ENCODE measurements around the gene PPP3R1.
A peak's percentile ranks its signal among the peaks of the same experiment; 100 is the strongest.

The PPP3R1 gene

DNA sequence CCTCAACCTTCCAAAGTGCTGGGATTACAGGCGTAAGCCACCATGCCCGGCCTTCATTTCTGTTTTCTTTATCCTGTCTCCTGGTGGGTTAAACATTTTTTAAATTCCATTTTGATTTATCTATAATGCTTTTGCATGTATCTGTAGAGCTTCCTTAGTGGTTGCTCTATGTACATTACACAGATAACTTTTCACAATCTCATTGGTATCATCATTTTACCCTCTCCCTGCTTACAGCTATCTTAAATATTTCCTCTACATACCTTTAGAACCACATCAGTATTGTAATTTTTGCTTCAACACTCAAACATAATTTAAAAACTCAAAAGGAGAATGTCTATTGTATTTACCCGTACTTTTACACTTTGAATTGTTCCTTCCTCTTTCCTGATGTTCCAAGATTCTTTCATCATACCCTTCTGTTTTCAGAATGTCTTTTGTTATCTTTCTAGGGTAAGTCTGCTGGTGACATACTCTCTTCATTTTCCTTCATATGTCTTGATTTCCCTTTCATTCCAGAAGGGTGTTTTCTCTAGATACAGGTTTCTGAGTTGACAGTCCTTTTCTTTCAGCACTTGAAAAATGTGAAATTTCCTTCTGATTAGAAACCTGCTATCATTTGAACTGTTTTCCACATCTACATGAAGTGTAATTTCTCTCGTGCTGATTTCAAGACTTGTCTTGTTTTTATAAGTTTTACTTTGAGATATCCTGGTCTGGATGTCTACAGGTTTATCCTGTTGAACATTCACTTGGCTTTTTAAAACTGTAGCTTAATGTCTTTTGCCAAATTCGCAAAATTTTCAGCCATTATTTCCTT lies 21.9 kb downstream of the PPP3R1 start:
- no peak for DNase-seq

DNA sequence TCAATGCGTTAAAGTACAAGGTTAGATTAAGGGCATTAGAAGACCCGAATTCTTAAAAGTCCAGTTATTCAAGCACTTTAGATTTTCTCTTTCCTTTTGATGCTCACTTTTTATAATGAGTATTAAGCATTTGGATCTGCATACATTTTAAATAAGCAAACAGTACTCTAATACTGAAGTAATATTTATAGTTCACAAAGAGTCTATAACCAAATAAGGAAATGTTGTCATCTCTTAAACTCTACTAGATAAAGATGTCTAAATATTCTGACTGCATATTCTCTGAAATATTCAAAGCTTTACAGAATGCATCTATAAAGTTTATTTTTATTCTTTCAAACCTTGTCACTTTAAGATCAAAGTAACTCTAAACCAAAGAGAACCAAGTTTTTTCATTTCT lies 25.5 kb downstream of the PPP3R1 start:
- DNase-seq = no peak

DNA sequence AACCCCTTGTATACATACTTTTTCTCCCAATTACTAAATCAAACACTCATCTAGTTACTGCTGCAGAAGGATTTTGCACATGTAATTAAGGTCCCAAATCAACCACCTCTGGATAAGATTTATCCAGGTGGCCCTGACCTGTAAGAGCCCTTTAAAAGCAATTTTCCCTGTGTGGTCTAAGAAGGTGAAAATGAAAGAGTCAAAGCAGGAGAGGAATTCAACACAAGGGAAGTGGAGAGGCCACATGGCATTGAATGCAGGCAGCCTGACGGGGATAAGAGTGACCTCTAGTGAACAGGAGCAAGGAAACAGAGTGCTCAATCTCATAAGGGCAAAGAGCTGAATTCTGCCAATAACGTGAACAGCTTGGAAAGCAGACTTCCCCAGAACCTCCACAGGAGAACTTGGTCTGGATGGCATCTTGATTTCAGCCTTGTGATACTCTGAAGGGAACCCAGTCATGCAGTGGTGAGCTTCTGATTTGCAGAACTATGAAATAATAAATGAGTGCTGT lies 27.2 kb downstream of the PPP3R1 start:
- peak; percentile 48 for DNase-seq

DNA sequence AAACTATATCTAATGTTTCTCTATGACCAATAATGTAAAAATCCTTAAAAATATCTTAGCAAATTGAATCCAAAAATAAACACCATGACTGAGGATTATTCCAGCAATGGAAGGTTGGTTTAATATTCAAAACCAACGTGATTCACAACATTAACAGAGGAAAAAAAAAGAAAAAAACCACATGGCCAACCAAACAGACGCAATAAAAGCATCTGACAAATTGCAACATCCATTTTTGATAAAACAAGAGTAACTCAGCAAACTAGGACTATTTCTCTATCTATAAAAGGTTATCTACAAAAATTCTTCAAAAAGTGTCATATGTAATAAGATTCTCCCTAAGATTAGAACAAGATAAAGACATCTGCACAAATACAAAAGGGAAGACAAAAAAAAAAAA lies 28.9 kb downstream of the PPP3R1 start:
- DNase-seq = no peak

DNA sequence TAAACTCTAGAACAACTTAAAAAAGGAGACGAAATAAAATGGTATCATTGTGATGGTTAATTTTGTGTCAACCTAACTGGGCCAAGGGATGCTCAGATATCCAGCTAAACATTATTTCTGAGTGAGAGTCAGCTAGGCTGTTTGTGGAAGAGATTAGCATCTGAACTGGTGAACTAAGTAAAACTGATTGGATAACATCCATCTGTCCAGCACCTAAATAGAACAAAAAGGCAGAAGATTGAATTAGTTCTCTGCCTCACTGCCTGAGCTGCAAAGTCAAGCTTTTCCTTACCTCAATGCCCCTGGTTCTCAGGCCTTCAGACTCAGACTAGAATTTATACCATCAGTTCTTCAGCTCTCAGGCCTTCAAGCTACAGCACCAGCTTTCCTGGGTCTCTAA lies 30.0 kb downstream of the PPP3R1 start:
- DNase-seq = no peak

DNA sequence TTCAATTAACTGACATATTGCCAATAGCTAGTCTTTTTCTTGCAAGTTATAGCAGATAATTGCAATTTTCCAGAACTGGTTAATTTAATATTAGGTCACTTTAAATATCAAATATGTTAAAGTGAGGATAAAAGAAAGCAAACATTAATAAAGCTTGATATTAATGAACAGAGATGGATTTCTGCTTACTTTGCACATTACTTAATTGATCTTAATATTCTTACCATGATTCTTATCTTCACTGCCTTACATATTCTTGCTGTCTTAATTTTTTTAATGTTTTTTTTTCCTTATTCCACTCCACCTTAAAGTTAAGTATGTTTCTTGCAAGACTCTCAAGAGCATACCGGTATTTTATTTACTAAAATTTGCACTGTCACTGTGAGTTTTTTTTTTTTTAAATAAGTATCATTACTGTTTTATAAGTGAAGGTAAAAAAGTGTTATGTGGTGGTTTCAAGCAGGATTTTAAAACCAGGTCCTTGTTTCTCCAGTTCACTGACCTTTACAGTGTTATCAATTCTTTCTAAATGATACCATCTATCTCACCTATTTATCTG lies 33.9 kb downstream of the PPP3R1 start:
- DNase-seq = no peak

DNA sequence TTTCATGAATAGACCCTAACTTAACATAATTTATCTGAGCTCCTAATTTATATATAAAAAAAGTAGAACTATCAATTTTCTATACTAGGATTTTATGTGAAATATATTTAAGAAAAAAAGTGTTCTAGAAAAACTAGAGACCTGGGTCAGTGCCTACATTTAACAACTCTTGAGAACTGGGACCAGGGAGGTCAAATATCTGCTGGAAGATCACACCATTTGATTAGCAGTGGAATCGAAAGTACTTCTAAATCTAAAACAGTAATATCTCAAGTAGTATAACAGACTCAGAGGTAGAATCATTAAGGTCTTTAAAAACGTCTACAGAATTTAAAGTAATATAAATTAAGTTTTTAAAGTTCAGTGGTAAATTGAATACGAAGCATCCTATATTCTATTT lies 34.6 kb downstream of the PPP3R1 start:
- no peak for DNase-seq

DNA sequence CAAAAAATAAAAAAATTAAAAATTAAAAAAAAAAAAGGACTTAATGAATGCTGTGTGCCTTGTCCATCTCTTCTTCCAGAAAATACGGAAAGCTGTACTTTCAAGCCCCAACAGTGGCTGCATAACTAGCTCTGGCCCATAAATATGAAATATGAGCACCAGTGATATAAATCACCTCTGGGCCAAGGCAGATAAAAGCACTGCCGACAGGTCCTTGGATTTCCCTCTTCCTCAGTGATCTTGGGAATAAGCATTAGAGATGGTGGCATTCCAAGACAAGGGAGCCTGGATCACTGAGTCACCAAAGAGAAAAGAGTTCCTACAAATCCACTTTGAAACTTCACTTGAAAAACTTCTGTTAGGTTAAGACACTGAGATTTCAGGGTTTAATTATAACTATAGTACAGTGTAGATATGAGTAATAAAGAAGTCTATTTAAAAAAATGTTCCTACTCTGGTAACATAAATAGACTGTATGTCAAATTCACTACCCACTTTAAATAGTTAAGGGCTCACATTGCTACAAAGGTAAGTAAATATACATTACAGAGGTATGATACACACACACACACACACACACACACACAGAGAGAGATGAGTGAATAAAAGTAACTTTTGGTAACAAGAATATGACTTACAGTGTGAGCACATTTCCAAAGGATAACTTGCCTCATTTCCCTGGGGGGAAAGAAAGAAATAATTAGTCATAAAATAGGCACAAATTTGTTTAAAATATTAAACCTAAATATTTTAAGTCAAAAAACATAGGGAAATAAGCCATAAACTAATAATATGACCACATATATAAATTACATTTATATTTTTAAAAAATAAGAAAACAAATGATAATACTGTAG lies 35.6 kb downstream of the PPP3R1 start:
- no peak for DNase-seq

DNA sequence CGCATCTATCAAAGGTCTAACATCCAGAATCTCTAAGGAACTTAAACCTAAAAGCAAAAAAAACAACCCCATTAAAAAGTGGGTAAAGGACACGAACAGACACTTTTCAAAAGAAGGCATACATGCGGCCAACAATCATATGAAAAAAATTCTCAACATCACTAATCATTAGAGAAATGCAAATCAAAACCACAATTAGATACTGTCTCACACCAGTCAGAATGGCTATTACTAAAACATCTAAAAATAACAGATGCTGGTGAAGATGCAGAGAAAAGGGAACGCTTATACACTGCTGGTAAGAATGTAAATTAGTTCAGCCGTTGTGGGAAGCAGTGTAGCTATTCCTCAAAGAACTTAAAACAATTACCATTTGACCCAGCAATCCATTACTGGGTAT lies 38.0 kb downstream of the PPP3R1 start:
- DNase-seq = no peak

DNA sequence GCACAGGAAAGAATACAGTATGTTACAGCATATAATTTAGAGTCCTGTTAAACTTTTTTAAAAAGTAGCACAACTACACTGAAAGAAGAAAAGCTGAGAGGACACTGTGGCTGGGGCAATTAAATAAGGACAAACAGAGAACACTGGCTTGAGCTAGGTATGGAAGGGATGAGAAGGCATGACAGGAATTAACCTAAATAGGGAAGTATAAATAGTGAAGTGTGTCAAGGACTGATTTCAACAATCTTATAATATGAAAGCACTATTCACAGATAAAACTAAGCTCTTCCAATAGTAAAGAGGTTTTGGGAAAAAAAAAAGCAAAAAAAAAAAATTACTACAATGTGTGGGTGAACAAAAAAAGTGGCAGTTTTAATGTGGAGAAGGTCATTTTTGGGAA lies 45.5 kb downstream of the PPP3R1 start:
- no peak for DNase-seq

DNA sequence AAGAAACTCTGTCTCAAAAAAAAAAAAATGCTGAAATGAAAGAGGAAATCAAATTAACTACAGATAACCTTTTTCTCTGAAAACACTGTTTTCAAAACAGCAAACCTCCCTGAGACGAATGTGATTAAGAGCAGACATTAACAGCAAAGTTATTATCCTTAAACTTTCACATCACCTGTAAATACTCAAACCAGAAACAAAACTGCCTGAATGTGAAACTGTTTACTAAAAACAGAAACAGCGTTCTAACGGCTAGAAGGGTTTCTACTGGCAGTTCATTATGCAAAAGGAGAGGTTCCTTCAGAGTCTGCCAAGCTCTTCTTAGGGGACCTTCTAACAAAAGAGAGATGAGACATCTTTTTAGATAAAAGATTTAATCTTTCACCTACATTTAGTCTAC lies 48.7 kb downstream of the PPP3R1 start:
- DNase-seq = peak; percentile 31

DNA sequence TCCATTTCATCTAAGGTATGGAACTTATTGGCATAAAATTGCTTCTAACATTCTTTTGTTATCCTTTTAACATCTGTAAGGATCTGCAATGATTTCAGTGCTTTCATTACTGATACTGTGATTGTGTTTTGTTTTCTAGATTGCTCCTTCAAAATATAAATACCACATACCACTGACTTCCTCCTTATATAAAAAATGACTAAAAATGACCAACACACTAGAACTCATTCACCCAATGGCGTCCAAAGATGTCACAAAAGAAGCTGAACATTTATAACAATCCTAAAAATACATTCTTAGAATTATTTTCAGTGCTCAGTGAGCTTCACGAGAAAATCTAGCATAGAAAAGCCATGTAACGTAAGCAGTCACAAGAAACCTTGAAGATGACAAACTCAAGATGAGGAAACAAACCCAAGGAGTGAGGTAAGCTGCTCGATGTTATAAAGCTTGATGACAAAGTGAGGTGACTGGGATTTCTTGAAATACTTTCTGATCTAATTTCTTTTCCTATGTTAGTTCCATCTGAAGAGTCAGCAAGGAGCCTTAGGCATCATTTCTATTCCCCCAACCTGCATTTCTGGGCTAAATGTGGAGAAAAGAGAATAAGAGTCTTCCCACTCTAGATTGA lies 52.1 kb downstream of the PPP3R1 start:
- no peak for DNase-seq

DNA sequence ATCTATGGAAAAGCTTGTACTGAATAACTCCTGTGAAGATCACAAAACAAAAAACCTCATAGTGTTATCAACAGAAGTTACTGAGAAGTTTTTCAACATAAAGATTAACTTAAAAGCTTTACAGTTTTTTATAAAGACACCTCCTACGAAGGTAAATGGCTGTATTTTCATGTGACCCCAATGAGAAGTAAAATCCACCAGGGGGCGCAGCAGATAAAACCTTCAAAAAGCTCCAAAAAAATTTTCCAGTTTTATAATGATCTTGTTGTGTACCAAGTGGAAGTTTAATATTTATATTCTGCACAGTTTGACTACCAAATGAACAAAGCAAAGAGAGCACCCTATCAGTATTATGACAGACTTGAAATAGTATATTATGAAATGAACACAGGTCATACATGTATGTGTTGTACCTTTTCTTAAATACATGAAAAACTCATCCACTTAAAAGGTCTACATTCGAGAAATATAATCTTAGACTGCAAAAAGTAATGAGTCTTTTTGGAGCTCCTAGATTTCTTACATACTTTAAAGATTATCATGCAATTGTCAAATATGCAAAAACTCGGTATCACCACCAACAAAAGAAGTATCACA lies 56.1 kb downstream of the PPP3R1 start:
- DNase-seq = peak; percentile 64

DNA sequence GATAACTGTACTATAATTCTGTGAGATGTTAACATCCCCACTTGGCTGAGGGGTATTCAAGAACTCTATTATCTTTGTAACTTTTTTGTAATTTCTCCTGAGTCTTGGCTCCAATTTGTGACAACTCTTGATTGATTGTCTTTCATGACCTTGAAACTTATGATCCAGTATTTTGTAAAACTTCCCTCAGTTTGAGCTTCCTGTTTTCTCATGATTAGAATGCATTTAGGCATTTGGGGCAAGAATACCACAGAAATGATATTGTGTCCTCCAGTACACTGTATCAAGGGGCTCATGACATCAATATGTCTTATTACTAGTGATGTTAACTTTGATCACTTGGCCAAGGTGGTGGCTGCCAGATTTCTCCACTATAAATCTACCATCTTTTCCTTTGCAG lies 57.2 kb downstream of the PPP3R1 start:
- no peak for DNase-seq

DNA sequence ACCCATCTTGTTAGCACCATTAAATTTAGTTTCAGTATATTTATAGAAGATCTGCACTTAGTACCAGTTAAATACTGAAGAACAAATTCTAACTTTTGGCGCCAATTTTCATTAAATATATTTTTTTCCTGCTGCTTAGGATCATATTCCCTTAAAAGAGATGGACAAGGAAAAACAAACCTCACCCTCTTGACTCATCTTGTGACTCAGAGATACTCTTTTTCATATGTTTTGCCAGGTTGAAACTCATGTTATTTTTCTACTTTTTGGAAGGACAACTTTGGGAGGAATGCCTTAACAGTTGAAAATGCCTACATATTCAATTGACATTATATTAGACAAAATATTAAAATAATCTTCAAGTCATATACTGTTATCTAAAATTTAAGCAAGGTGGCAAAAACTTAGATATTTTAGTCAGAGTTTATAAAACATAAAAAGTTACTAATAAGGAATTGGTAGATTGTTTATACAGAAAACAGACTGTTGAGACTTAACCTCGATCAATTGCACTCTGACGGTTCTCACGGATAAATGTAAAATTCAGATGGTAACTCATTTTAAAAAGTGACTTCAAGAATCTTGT lies 58.5 kb downstream of the PPP3R1 start:
- DNase-seq = no peak

DNA sequence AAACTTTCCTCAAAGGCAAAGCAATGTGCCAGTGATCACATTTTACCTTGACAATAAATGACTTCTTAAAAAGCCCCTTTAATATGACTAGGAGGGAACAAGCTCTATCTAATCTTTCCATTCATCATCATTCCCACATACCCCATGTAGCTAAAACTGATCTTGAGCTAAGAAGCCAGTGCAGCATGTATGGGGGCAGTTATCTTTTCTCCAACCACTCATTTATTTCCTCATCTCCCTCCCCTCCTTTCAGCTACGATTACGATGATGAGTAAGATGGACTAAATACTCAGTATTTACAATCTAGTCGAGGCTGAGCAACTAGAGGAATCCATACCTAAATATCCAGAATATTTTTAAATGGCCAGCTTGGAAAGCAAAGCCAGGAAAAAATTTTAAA lies 59.2 kb downstream of the PPP3R1 start:
- no peak for DNase-seq

DNA sequence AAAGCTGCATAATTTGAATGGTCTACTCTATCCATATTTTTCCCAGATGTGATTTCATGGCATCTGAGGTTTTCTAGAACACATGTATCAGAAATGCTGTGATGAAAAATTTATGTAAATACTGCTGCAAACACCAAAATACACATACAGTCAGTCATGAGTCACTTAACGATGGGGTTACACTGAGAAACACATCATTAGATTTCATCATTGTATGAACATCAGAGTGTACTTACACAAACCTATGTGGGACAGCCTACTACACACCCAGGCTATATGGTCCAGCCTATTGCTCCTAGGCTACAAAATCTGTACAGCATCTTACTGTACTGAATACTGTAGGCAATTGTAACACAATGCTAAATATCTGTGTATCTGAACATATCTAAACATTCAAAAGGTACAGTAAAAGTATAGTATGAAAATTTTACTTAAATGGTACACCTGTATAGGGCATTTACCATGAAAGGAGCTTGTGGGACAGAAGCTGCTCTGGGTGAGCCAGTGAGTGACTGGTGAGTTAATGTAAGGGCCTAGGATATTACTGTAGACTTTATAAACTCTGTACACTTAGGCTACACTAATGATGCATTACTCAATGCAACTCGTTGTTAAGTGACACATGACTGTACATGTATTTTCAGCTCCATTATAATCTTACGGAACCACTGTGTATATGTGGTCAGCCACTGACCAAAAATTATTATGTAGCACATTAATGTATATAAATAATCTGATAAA lies 61.2 kb downstream of the PPP3R1 start:
- no peak for DNase-seq

DNA sequence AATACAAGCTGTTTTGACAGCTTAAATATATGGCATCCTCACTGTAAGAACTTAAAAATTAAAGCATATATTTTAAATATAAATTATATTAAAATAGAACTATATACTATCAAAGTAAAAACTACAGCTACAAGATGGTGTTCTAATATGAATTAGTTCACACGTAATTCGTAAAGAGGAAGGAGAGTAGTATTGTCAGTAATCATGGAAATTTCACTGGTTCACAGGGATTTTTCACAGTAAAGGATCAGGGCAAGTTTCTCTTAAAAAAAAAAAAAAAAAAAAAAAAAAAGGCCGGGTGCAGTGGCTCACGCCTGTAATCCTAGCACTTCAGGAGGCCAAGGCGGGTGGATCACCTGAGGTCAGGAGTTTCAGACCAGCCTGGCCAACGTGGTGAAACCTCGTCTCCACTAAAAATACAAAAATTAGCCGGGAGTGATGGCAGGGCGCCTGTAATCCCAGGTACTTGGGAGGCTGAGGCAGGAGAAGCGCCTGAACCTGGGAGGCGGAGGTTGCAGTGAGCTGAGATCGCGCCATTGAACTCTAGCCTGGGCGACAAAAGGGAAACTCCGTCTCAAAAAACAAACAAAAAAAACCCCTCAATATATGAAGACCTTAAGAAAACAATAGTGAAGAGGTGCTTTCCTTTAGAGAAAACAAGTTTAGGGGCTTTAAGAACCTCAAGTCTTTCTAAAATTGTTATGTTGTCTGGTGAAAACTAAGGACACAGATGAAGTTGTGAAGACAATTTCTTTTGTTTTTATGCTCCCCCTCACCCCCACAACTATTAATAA lies 62.1 kb downstream of the PPP3R1 start:
- DNase-seq = peak; percentile 21

DNA sequence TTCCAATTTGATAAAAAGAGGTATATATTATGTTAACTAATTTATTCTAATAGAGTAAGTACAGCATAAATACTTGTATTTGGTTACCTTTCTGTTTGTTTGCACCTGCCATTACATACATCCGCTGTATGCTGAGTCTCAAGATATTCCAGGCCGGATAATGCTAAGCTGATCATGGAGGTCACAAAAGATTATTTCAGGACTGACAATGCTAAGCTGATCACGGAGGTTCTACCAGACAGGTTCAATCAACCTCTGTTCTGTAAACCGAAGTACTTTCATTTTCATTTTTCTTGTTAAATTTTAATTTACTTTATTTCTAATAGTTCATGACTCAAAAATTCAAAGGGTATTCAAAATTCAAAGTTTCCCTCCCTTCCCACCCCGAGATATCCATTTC lies 63.5 kb downstream of the PPP3R1 start:
- peak; percentile 24 for DNase-seq

DNA sequence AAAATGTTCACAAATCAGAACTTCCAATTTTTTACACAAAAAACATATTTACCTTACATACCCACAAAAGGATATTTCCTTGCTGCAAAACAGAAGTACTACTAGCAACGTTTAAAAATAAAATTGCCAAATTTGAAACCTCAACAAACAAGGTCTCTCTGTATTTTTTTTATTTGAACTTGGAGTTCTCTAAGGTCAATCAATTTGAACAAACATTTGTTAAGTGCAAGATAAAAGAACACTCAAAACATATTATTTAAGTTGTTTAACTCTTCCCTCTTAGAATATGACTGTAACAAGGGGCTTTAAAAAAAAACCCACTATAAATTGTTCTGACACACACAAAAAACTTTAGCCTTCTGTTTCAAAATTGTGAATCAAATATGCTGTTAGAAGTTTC lies 65.0 kb downstream of the PPP3R1 start:
- no peak for DNase-seq

All from CD4-positive, alpha-beta T cell treated with Interleukin-10 for 1 hour (primary cell).